IPS-18a (cell line): ENCODE results near the gene ARHGEF16.

Experiments
- H3K27ac ChIP-seq: one replicate; pipeline ENCODE4 v1.5.1; 2013; ENCODE audit warnings: low read length
- H3K27me3 ChIP-seq: one replicate; pipeline ENCODE4 v1.6.1; 2013; ENCODE audit warnings: mild to moderate bottlenecking, low read length; ENCODE audit not compliant: control insufficient read depth, insufficient read depth
- H3K36me3 ChIP-seq: one replicate; pipeline ENCODE4 v1.6.1; 2013; ENCODE audit warnings: low read depth, low read length; ENCODE audit not compliant: control insufficient read depth
- H3K4me1 ChIP-seq: one replicate; pipeline ENCODE4 v1.6.1; 2013; ENCODE audit warnings: low read depth, low read length; ENCODE audit not compliant: control insufficient read depth
- H3K4me3 ChIP-seq: one replicate; pipeline ENCODE4 v1.5.1; 2013; ENCODE audit warnings: low read length
- H3K9ac ChIP-seq: one replicate; pipeline ENCODE4 v1.6.1; 2013; ENCODE audit warnings: mild to moderate bottlenecking, low read length, moderate library complexity
- H3K9me3 ChIP-seq: one replicate; pipeline ENCODE4 v1.6.1; 2013; ENCODE audit warnings: low read depth, low read length; ENCODE audit not compliant: control insufficient read depth

ARHGEF16 gene

DNA sequence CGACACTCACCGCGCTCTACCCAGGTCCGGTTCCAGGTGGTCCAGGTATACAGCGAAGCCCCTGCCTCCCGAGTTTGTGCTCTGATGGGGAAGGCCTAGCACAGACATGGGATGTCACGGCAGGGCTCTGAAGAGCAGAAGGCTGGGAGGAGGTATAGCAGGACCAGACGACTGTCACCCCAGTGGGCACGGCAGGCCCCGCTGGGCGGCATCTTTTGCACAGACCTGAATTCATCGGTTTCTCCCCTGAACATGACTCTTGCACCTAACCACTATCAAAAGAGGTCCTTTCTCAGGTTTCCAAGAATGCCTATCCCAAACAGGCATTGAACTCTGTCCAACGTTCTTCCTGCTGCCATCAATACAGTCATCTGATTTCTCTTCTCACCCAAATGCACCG, 30.6 kb downstream of the ARHGEF16 start:
- Histone ChIP-seq H3K27me3 (no peaks in the 10 kb centered on the region), H3K9me3 (no peaks in the 10 kb centered on the region), H3K36me3 (no peaks in the 10 kb centered on the region), H3K4me3 (no peak overlapping the region), H3K9ac (no peak overlapping the region), H3K4me1 (no peaks in the 10 kb centered on the region), H3K27ac (no peak overlapping the region)

DNA sequence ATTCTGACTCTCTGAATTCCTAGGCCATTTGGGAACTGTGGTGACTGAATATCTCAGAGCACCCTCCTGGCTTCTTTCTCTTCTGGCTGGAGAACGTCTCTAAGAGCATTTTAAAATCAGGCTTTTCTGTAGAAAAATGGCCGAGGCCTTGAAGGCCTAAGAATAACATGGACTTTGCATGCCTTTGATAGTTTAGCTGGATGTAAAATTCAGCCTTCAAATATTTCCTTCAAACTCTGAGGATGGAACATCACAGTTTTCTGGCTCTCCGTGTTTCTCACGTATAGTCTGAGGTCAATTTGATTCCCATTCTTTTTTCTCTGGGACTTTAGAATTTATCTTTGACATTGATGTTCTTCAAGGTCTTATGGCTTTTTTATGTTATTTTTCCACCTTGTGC, 34.0 kb downstream of the ARHGEF16 start:
- Histone ChIP-seq H3K36me3 (no peaks in the 10 kb centered on the region), H3K9me3 (no peaks in the 10 kb centered on the region), H3K4me1 (no peaks in the 10 kb centered on the region), H3K27me3 (no peaks in the 10 kb centered on the region), H3K27ac (no peak overlapping the region), H3K9ac (no peak overlapping the region), H3K4me3 (no peak overlapping the region)

DNA sequence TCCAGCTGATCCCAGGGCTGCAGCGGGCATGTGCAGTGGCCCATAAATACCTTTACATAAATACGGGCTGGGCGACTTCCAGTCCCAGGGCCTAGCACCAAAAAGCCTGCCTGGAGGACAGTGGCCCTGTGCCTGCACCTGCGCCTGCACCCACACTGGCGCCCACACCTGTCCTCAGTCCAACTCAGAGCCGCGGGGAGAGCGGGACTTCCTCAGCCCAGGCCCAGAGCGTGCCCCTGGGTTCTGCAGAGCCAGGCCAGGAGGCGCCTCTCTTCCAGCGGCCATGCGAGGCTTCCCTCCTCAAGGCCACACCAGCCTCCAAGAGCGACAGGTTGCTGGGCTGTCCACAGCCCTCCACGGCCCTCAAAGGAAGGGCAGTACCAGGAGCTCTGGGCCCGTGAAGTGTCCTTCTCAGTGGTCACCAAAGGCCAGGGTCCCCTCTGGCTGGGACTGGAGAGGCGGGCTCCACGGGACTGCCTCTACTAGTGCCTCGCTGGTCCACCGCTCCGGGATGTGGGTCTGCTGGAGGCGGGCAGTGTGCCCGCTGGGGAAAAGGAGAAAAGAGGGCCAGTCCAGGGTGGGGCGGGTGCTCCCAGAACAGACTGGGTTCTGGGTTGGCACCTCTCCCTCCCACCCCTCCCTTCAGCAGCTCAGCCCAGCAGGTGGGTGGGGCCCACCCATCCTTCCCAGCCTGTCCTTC, 35.7 kb downstream of the ARHGEF16 start:
- no peaks in the 10 kb centered on the region for H3K27me3 ChIP-seq
- H3K27ac ChIP-seq: no peak overlapping the region
- H3K4me3 ChIP-seq: no peak overlapping the region
- no peaks in the 10 kb centered on the region for H3K9me3 ChIP-seq
- no peaks in the 10 kb centered on the region for H3K4me1 ChIP-seq
- no peaks in the 10 kb centered on the region for H3K36me3 ChIP-seq
- no peak overlapping the region for H3K9ac ChIP-seq

DNA sequence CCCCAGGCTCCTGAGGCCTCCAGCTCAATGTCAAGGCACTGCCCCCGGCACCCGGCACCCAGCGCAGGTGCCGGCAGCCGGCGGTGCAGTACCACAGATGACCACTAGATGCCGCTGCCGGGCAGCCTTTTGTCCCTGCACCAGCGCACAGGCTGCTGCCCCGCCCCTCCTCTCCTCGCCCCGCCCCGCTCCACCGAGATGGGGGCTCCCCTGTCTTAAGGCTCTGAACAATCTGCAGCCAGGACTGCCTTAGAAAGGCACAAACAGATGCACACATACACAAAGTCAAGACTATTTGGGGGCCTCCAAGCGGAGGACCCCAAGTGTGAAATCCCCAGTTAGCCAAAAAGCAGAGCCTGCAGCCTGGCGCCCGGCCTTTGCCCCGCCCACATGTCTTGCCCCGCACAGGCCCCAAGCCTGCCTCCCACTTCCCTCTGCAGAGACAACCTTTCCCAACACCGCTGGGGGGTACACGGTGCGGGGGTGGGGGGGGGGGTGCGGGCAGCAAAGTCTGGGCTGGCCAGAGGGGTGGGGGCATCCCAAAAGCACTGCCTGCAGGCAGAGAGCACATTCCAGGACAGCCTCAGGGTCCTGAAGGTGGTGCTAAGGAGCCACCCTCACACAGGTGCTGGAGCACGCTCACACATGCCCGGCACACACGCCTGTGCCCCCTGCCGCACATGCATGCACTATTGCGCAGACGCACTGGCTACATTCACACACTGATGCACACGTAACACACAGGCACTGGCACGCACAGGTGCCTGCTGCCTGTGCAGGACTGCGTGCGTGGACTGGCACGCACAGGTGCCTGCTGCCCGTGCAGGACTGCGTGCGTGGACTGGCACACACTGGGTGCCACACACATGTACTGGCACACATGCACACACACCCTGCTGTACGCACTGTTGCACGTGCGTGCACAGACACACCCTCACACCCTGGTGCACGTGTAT, 37.1 kb downstream of the ARHGEF16 start:
- Histone ChIP-seq H3K36me3 (no peaks in the 10 kb centered on the region), H3K4me3 (no peak overlapping the region), H3K27ac (no peak overlapping the region)

DNA sequence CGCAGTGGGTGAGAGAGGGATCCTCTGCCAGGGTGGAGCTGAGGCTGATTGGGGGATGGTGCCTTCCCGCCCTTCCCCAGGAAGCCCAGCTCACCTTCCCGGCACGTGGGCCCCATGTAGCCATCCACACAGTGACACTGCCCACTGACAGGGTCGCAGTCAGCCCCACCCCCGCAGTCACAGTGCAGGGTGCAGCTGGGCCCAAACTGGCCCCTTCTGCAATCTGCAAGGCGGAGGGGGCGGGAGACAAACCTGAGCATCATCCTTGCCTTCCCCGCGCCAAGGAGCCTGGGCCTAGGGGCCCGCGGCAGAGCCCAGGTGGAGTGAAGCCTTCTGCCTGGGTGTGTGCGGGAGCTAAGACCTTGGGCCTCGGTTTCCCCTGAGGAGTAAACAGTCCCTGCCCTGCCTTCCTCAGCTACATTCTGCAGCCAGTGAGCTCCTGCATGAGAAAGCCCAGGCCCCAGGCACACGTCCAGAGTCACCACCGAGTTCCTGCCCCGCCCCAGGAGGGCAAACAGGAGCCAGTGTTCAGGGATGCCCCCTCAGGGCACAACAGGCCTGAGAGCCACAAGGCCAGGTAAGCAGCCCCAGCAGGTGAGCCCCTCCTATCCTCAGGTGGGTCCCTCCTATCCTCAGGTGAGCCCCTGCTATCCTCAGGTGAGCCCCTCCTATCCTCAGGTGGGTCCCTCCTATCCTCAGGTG, 38.2 kb downstream of the ARHGEF16 start:
- Histone ChIP-seq H3K9ac (no peak overlapping the region), H3K4me1 (no peaks in the 10 kb centered on the region), H3K36me3 (no peaks in the 10 kb centered on the region), H3K27me3 (no peaks in the 10 kb centered on the region), H3K27ac (no peak overlapping the region), H3K4me3 (no peak overlapping the region), H3K9me3 (no peaks in the 10 kb centered on the region)

More for the DNA sequence above, 37.1 kb downstream of the ARHGEF16 start:
- H3K4me1 ChIP-seq: no peaks in the 10 kb centered on the region
- no peak overlapping the region for H3K9ac ChIP-seq
- H3K9me3 ChIP-seq: no peaks in the 10 kb centered on the region
- no peaks in the 10 kb centered on the region for H3K27me3 ChIP-seq

DNA sequence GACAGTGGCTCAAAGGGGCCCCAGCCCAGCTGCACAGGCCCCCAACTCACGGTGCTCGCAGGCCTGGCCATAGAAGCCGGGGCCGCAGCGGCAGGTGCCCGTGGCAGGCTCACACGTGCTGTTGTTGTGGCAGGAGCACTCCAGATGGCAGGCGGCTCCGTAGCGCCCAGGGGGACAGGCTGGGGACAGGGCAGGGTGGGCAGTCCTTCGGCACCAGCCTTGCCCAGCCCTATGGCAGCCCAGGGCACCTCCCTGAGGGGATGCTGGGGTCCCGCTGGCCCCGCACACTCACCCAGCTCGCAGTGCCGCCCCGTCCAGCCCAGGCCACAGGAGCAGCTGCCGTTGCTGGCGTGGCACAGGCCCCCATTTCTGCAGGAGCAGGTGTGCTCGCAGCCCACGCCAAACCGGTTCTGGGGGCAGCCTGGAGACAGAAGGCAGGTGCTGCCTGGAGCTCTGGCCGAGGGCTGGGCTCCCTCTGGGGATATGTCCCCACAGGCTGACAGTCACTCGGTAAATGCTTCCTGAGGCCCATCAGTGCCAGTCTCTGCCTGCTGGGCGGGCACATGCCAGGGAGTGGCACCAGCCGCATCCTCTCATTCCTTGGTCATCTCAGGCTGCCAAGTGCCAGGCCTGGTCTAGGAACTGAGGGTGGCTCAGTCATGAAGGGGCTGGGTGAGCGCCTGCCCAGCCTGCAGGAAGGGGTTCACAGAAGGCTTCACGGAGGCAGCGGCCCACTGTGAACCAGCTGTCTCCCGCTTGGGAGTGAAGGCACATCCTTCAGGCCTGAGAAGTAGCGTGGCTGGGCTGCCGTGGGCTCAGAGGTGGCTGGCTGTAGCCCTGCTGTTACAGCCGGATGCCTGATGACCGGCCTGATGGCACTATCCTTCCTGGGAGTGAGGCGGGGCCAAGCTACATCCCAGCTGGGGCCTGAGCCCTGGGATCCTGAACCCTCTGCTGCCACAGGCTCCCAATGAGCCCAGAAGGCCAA, 40.1 kb downstream of the ARHGEF16 start:
- Histone ChIP-seq H3K27me3 (no peaks in the 10 kb centered on the region), H3K36me3 (no peaks in the 10 kb centered on the region), H3K27ac (no peak overlapping the region), H3K9ac (no peak overlapping the region), H3K9me3 (no peaks in the 10 kb centered on the region), H3K4me3 (no peak overlapping the region), H3K4me1 (no peaks in the 10 kb centered on the region)

DNA sequence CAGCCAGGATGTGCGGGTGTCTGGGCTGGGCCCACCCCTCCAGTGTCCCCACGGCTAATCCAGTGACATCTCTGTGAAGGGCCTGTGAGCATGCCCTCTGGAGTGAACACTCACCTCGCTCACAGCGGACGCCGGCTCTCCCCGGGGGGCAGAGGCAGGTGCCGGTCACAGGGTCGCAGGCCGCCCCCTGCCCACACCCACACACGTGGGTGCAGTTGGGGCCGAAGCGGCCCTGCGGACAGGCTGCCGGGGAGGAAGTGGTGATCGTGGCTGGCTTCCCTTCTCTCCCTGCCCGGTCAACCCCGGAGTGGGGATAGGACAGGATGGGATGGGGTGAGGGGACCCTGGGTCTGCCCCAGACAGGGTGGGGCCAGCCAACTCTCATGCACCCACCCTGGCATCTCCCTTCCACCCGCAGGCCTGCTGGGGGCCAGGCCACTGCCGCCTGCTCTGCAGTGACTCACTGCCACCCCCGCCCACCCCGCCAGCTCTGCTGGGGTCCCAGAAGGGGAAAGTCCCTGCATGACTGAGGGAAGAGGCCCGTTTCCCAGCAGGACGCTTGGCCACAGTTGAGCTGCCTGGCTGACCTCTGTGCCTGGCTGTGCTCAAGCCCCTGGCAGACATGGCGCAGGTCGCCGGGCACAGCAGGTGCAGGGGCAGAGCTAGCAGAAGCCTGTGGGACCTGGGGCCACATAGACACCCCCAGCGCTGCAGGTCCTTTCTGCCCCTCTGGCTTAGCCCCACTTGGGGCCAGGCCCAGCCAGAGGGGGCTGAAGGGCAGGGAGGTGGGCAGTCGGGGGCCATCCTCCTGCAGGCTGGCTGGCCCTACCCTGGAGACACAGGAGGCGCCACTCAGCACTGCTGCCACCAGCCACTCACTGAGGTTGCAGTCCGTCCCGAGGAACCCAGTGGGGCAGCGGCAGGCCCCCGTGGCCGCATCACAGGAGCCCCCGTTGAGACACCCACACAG, 41.6 kb downstream of the ARHGEF16 start:
- Histone ChIP-seq H3K9me3 (no peaks in the 10 kb centered on the region), H3K36me3 (no peaks in the 10 kb centered on the region), H3K9ac (no peak overlapping the region), H3K27me3 (no peaks in the 10 kb centered on the region), H3K27ac (no peak overlapping the region), H3K4me3 (no peak overlapping the region), H3K4me1 (no peaks in the 10 kb centered on the region)

DNA sequence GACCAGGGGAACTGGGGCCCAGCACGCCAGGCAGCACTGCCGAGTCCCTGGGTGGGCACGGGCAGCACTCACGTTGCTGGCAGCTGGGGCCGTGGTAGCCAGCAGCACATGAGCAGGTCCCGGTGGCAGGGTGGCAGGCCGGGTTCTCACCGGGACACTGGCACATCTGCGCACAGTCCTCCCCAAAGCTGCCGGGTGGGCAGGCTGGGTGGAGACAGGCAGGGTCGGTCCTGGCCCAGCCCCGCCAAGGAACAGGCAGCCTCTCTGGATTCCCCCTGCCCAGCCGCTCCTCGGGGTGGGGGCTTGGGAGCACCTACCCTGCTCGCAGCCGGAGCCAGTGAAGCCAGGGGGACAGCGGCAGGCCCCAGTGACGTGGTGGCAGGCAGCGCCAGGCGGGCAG, 42.5 kb downstream of the ARHGEF16 start:
- no peaks in the 10 kb centered on the region for H3K9me3 ChIP-seq
- H3K9ac ChIP-seq: no peak overlapping the region
- no peaks in the 10 kb centered on the region for H3K36me3 ChIP-seq
- H3K27me3 ChIP-seq: no peaks in the 10 kb centered on the region
- H3K27ac ChIP-seq: no peak overlapping the region
- no peak overlapping the region for H3K4me3 ChIP-seq
- no peaks in the 10 kb centered on the region for H3K4me1 ChIP-seq

DNA sequence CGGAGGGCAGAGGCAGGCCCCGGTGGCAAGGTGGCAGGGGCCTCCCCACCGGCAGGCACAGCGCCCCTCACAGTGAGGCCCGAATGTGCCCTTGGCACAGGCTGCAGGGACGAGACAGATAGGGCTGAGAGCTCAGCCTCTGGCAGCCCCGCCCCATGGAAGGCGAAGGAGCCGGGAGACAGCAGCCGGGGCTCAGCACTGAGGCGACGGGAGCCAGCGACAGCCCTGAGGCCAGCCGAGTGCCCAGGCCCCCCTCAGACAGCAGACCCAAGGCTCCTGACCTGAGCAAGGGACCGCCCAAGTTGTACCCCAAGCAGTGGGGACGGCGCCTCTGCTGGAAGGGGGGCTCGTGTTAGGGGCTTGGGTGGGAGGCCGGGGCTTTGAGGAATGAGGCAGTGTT, 43.1 kb downstream of the ARHGEF16 start:
- no peak overlapping the region for H3K4me3 ChIP-seq
- no peak overlapping the region for H3K9ac ChIP-seq
- no peaks in the 10 kb centered on the region for H3K36me3 ChIP-seq
- no peaks in the 10 kb centered on the region for H3K27me3 ChIP-seq
- H3K27ac ChIP-seq: no peak overlapping the region
- no peaks in the 10 kb centered on the region for H3K4me1 ChIP-seq
- H3K9me3 ChIP-seq: no peaks in the 10 kb centered on the region
